Bronchial epithelial cell (primary cell): ENCODE data around the gene SNAPC5. TPM values are rescaled to one million over a fixed set of nuclear protein-coding genes. Genes with fewer than 3 reads are reported as not detected.
"Not testable (repeated sequence)": the region's sequence is repeated elsewhere in the genome, so short reads cannot be mapped to it uniquely, and the experiment has no call there.

Experiments
- DNase-seq: peaks from one replicate; pipeline ENCODE4 v3.0.0-alpha.2; 2010; ENCODE audit warnings: low read depth
- FAIRE-seq: peaks from 2 replicates; lab custom pipeline; 2011; peaks lifted over from hg19 to GRCh38; lab: Jason Lieb, UNC
- H3K27me3 ChIP-seq: 2 replicates; pipeline ENCODE4 v1.5.1; 2011; ENCODE audit warnings: low read length; ENCODE audit not compliant: control insufficient read depth, insufficient read depth
- H3K36me3 ChIP-seq: 2 replicates; pipeline ENCODE4 v1.5.1; 2011; ENCODE audit warnings: low read length; ENCODE audit not compliant: control insufficient read depth, insufficient read depth
- H3K4me3 ChIP-seq: 2 replicates; pipeline ENCODE4 v1.5.1; 2011; ENCODE audit warnings: mild to moderate bottlenecking, low read depth, low read length, control low read depth
- CTCF ChIP-seq: IDR thresholded peaks from 2 replicates; pipeline ENCODE4 v1.5.1; 2011; ENCODE audit warnings: mild to moderate bottlenecking, moderate library complexity, low read length, control low read depth, inconsistent platforms; ENCODE audit not compliant: insufficient read depth, severe bottlenecking
- total RNA-seq: library from RNA; depleted of rRNA; stranded (reverse); fragments of >200 nt; gene quantifications from 2 replicates; pipeline ENCODE4 v1.2.1, GENCODE V29; 2014

The SNAPC5 gene
- total RNA-seq, 1 donor from 2014 or later = 43.7 TPM

GRCh38 chr15:66476535-66476934 lies 21.0 kb downstream of the SNAPC5 start:
- DNase-seq (no peak), FAIRE-seq (no peak)
- no peak overlapping the region for H3K4me3 ChIP-seq
- H3K27me3 ChIP-seq = no peaks in the 10 kb centered on the region
- H3K36me3 ChIP-seq = no peaks in the 10 kb centered on the region
- no peak for TF ChIP-seq CTCF

- FAIRE-seq (no peak), DNase-seq (no peak)
- H3K27me3 ChIP-seq = no peaks in the 10 kb centered on the region
- H3K4me3 ChIP-seq = no peak overlapping the region
- no peak for TF ChIP-seq CTCF
- H3K36me3 ChIP-seq = no peaks in the 10 kb centered on the region
Observed at GRCh38 chr15:66474963-66475362, 22.6 kb downstream of the SNAPC5 start.

- no peak overlapping the region for H3K4me3 ChIP-seq
- H3K36me3 ChIP-seq = no peaks in the 10 kb centered on the region
- TF ChIP-seq CTCF = no peak
- no peak for FAIRE-seq
- H3K27me3 ChIP-seq = no peaks in the 10 kb centered on the region
- no peak for DNase-seq
Observed at GRCh38 chr15:66474135-66474534, 23.4 kb downstream of the SNAPC5 start.

GRCh38 chr15:66472176-66472999 lies 25.2 kb downstream of the SNAPC5 start:
- no peak for FAIRE-seq
- DNase-seq = no peak
- Histone ChIP-seq H3K4me3 (no peak overlapping the region), H3K27me3 (no peaks in the 10 kb centered on the region), H3K36me3 (no peaks in the 10 kb centered on the region)
- no peak for TF ChIP-seq CTCF

- H3K36me3 ChIP-seq, H3K27me3 ChIP-seq, FAIRE-seq, DNase-seq, H3K4me3 ChIP-seq: not testable (repeated sequence)
Observed at GRCh38 chr15:66470825-66471224, 26.7 kb downstream of the SNAPC5 start.

GRCh38 chr15:66467162-66468040 lies 30.2 kb downstream of the SNAPC5 start:
- H3K27me3 ChIP-seq, H3K36me3 ChIP-seq, H3K4me3 ChIP-seq, FAIRE-seq, DNase-seq: not testable (repeated sequence)

GRCh38 chr15:66465294-66465693 lies 32.3 kb downstream of the SNAPC5 start:
- H3K27me3 ChIP-seq, FAIRE-seq, H3K4me3 ChIP-seq, H3K36me3 ChIP-seq, DNase-seq: not testable (repeated sequence)
